AG04449 (cell line): ENCODE data around the gene AFF3.

Experiments used
- CTCF ChIA-PET: fragments of 350-600 bp; formaldehyde crosslinking; extraction: SDS; loops from one replicate; lab custom pipeline; 2021; ENCODE audit warnings: antibody characterized with exemption; lab: Yijun Ruan, JAX
- POLR2A ChIA-PET: fragments of 400-600, 350-600 bp; formaldehyde crosslinking; extraction: SDS; loops from one replicate; lab custom pipeline; 2020; ENCODE audit warnings: antibody characterized with exemption, inconsistent platforms; lab: Yijun Ruan, JAX
- DNase-seq: peaks from one replicate; pipeline ENCODE4 v3.0.0-alpha.2; 2010; ENCODE audit warnings: low read depth, low spot score
- H3K4me3 ChIP-seq: 2 replicates; pipeline ENCODE4 v1.5.1; 2011; ENCODE audit warnings: low read depth, mild to moderate bottlenecking, control low read depth, low read length
- CTCF ChIP-seq: IDR thresholded peaks from one replicate; pipeline ENCODE4 v1.5.1; 2011; ENCODE audit warnings: mild to moderate bottlenecking, moderate library complexity, low read length, control low read depth, inconsistent platforms; ENCODE audit not compliant: insufficient read depth; ENCODE audit errors: missing control alignments

AFF3 gene

GRCh38 chr2:99598441-99598840 lies 543.9 kb downstream of the AFF3 start:
- no peak for DNase-seq
- ChIA-PET POLR2A (no interaction called here), CTCF (interaction anchor here (1.3 kb wide), 1 partner anchor 12 kb away, joined by 3 read pairs; no protein-coding TSS in a partner anchor)
- H3K4me3 ChIP-seq, result no peak overlapping the region
- no peak for TF ChIP-seq CTCF

- ChIA-PET POLR2A (no interaction called here), CTCF (no interaction called here)
- no peak for DNase-seq
- H3K4me3 ChIP-seq, result no peak overlapping the region
- TF ChIP-seq CTCF, result no peak
These were observed 544.8 kb downstream of the AFF3 start for GRCh38 chr2:99597616-99598015.

GRCh38 chr2:99595373-99595772 lies 547.0 kb downstream of the AFF3 start:
- DNase-seq, result no peak
- ChIA-PET CTCF (no interaction called here), POLR2A (no interaction called here)
- H3K4me3 ChIP-seq, result no peak overlapping the region
- TF ChIP-seq CTCF, result no peak

GRCh38 chr2:99593692-99594427 lies 548.5 kb downstream of the AFF3 start:
- DNase-seq, result no peak
- no peak for TF ChIP-seq CTCF
- ChIA-PET CTCF (no interaction called here), POLR2A (no interaction called here)
- H3K4me3 ChIP-seq, result no peak overlapping the region

GRCh38 chr2:99576775-99577174 lies 565.6 kb downstream of the AFF3 start:
- CTCF ChIA-PET, result no interaction called here
- TF ChIP-seq CTCF, result no peak
- H3K4me3 ChIP-seq, result no peak overlapping the region
- POLR2A ChIA-PET, result interaction anchor here (0.8 kb wide), 1 partner anchor 507 kb away, joined by 3 read pairs; no protein-coding TSS in a partner anchor
- no peak for DNase-seq

- ChIA-PET CTCF (interaction anchor here (1.0 to 3.1 kb wide), 3 partner anchors 15 to 689 kb away, joined by 3 to 18 read pairs (median 3); no protein-coding TSS in a partner anchor), POLR2A (no interaction called here)
- TF ChIP-seq CTCF, result no peak
- DNase-seq, result no peak
- no peak overlapping the region for H3K4me3 ChIP-seq
These were observed 568.6 kb downstream of the AFF3 start for GRCh38 chr2:99573634-99574251.
